Measurements from ENCODE around the gene HRCT1.

DNA sequence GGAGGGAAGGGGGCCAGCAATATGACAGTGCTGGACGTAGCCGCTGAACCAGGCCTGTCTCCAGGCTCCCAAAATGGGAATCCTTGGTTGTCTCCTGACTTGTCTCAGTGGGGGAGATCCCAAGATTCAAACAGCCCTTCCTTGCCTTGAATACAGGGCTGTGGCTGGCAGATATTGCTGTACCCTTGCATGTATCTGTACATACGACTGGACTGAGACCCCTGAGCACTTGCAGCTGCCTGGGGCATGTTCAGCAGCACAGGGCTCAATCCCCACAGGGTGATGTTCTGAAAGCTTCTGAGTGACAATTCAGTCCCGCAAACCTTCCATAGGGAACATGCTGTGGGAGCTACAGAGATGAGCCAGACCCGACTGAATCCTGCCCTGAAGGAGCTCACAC, 49.1 kb upstream of the HRCT1 start:
- TF ChIP-seq POLR2AphosphoS5 (IDR thresholded peaks at IDR 0.05; ENCODE audit: low read depth, low read length) (no peak), POLR2A (IDR thresholded peaks at IDR 0.05; ENCODE audit: low read depth, low read length) (no peak), PAX5 (IDR thresholded peaks at IDR 0.05; ENCODE audit: insufficient read depth, low read length, severe bottlenecking) (no peak), SPI1 (IDR thresholded peaks at IDR 0.05; ENCODE audit: low read depth, low read length) (no peak), TAF1 (IDR thresholded peaks at IDR 0.05; ENCODE audit: low read depth, low read length) (no peak)

Measured in GM12891 (cell line).